Ascending aorta (tissue), 2 donors: Measurements from ENCODE around the gene CTAGE8. TPM values are rescaled to one million over a fixed set of nuclear protein-coding genes. Genes with fewer than 3 reads are reported as not detected.
"Not testable (repeated sequence)": the region's sequence is repeated elsewhere in the genome, so short reads cannot be mapped to it uniquely, and the experiment has no call there.

Experiments
- DNase-seq, 2 donors: peaks; one replicate each; pipeline ENCODE4 v3.0.0-alpha.2; 2019; ENCODE audit warnings: low spot score in 2 of 2
- H3K27ac ChIP-seq, 2 donors: fragments of 200-600 bp; sonication (generic); one replicate each; pipeline ENCODE4 v1.5.1; 2016 to 2017; ENCODE audit warnings: mild to moderate bottlenecking in 1 of 2
- H3K27me3 ChIP-seq: fragments of 200-600 bp; sonication (generic); one replicate; pipeline ENCODE4 v1.5.1; 2017
- H3K36me3 ChIP-seq, 2 donors: fragments of 200-600 bp; sonication (generic); one replicate each; pipeline ENCODE4 v1.5.1; 2016
- H3K4me1 ChIP-seq, 2 donors: fragments of 200-600 bp; sonication (generic); one replicate each; pipeline ENCODE4 v1.5.1; 2016 to 2017; ENCODE audit warnings: mild to moderate bottlenecking in 1 of 2
- H3K4me3 ChIP-seq, 2 donors: fragments of 200-600 bp; sonication (generic); one replicate each; pipeline ENCODE4 v1.5.1; 2016 to 2017; ENCODE audit warnings: mild to moderate bottlenecking in 1 of 2
- H3K9me3 ChIP-seq, 2 donors: fragments of 200-600 bp; sonication (generic); one replicate each; pipeline ENCODE4 v1.5.1; 2016
- CTCF ChIP-seq, 3 experiments: fragments of 200-600 bp in 2 of 3; fragments of 450-650 bp in 1 of 3; sonication (generic) in 2 of 3; IDR thresholded peaks; one replicate each; pipeline ENCODE4 v1.5.1; 2016 to 2019; ENCODE audit warnings: antibody characterized with exemption in 3 of 3, mild to moderate bottlenecking in 1 of 3, moderate library complexity in 1 of 3
- intact Hi-C: fragments of 100-400 bp; cut with DNase I; formaldehyde crosslinking; loops from one replicate; pipeline ENCODE4 v1.15.1; 2023
- total RNA-seq: library from RNA; depleted of rRNA; stranded (reverse); fragments of >200 nt; gene quantifications from one replicate; pipeline ENCODE4 v1.1.0, GENCODE V29; 2016

CTAGE8 gene
- total RNA-seq, 1 donor from 2014 or later: not detected

GRCh38 chr7:144283716-144284115 lies 14.6 kb upstream of the CTAGE8 start:
- H3K9me3 ChIP-seq, intact Hi-C loops, DNase-seq, H3K36me3 ChIP-seq, H3K27me3 ChIP-seq, H3K4me3 ChIP-seq, H3K4me1 ChIP-seq, H3K27ac ChIP-seq: not testable (repeated sequence)

DNA sequence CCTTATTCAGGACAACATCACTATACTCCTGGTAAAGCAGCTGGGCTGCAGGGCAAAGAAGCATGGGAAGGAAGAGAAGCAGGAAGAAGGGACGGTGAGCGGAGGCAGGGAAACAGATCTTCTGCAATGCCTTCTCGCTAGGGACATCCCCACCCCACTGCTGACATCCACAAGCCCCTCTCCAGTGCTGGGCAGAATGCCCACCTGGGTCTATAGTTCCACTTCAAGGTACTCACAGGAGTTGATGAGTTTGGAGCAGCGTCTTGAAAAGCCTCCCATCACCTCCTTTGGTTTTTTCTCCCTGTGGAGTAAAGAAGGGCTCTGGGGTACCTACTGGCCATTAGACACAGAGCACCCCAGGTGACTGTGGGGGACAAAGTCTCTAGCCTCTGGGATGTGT lies 13.4 kb upstream of the CTAGE8 start:
- H3K27ac ChIP-seq, H3K27me3 ChIP-seq, H3K36me3 ChIP-seq, DNase-seq, H3K9me3 ChIP-seq, H3K4me1 ChIP-seq, H3K4me3 ChIP-seq, intact Hi-C loops: not testable (repeated sequence)

GRCh38 chr7:144281981-144282380 lies 12.9 kb upstream of the CTAGE8 start:
- H3K9me3 ChIP-seq, H3K36me3 ChIP-seq, H3K27ac ChIP-seq, H3K27me3 ChIP-seq, DNase-seq, H3K4me3 ChIP-seq, H3K4me1 ChIP-seq, intact Hi-C loops: not testable (repeated sequence)

- H3K9me3 ChIP-seq, H3K27me3 ChIP-seq, H3K4me1 ChIP-seq, H3K4me3 ChIP-seq, H3K27ac ChIP-seq, DNase-seq, intact Hi-C loops, H3K36me3 ChIP-seq: not testable (repeated sequence)
Observed at GRCh38 chr7:144280010-144280409, 10.9 kb upstream of the CTAGE8 start.

DNA sequence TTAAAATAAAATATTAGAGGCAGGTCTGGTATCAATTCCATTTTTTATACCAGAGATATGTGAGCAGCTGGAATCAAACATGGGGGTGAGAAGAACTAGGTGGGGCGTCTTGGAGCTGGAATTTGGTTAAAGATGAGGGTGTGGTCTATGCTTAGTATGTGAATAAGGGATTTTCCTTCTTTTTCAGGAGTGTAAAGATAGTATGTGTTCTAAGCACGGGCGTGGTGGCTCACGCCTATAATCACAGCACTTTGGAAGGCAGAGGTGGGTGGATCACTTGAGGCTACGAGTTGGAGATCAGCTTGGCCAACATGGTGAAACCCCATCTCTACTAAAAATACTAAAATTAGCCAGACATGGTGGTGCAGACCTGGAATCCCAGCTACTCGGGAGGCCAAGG lies 6.2 kb upstream of the CTAGE8 start:
- DNase-seq, H3K36me3 ChIP-seq, intact Hi-C loops: not testable (repeated sequence)

GRCh38 chr7:144264692-144265091 lies 4.4 kb downstream of the CTAGE8 start, which contains the start of gene OR2A7:
TSS of gene OR2A7 (minus strand) at chr7:144264792. CDS start at chr7:144259628, 5,164 bp downstream.
- H3K27ac ChIP-seq, H3K36me3 ChIP-seq, DNase-seq, H3K27me3 ChIP-seq, intact Hi-C loops, H3K4me1 ChIP-seq, H3K9me3 ChIP-seq, H3K4me3 ChIP-seq: not testable (repeated sequence)

More for the DNA sequence above, 6.2 kb upstream of the CTAGE8 start:
- H3K27me3 ChIP-seq, H3K4me1 ChIP-seq, H3K4me3 ChIP-seq, H3K27ac ChIP-seq, H3K9me3 ChIP-seq: not testable (repeated sequence)

DNA sequence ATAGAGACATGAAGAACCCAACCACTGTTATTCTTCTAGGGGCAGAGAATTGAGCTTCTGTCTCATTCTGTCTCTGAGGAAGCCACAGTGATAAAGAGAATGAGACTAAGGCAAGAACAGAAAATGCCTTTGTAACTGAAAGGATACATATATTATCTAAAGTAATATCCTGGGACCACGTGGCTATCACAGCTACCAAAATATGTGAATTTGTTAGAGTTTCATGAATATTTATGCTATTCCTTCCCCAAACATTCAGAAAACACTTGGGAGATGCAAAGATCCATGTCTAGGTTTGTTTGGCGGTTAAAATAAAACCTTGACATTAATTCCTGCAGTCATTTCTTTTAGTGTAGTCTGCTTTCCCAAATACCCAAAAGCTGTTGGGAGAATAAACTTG lies 7.0 kb downstream of the CTAGE8 start:
- H3K27ac ChIP-seq, intact Hi-C loops, H3K36me3 ChIP-seq, H3K9me3 ChIP-seq, H3K4me1 ChIP-seq, H3K27me3 ChIP-seq, H3K4me3 ChIP-seq, DNase-seq: not testable (repeated sequence)

GRCh38 chr7:144259067-144259466 lies 10.0 kb downstream of the CTAGE8 start:
- DNase-seq, H3K4me1 ChIP-seq, H3K4me3 ChIP-seq, H3K27ac ChIP-seq, H3K36me3 ChIP-seq, H3K9me3 ChIP-seq, intact Hi-C loops, H3K27me3 ChIP-seq: not testable (repeated sequence)

- TF ChIP-seq CTCF (IDR thresholded peaks at IDR 0.05): no peak
- intact Hi-C loops: no loop called here
- H3K4me3 ChIP-seq: no peak overlapping the region
- DNase-seq: no peak
- H3K27me3 ChIP-seq: no peaks in the 10 kb centered on the region
- H3K36me3 ChIP-seq: no peaks in the 10 kb centered on the region
- no peaks in the 10 kb centered on the region for H3K9me3 ChIP-seq
- no peak overlapping the region for H3K27ac ChIP-seq
- H3K4me1 ChIP-seq: no peaks in the 10 kb centered on the region
Observed at GRCh38 chr7:144256112-144256511, 13.0 kb downstream of the CTAGE8 start.

DNA sequence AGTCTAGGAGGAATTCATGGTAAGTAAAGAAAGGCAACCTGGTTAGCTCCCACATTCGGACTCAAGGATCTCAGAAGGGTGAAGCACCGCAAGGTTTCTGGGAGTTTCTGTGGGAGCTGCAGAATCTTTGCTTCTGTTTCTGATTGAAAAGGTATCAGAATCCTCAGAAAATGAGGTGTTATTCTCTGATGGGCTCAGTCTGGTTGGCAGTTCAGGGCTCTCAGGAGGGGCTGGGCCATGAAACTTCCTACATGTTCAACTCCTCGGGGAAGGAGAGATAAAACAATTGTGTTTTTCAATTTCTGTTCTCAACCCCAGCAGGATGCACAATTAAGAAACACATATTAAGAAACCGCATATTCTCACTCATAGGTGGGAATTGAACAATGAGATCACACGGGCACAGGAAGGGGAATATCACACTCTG lies 13.6 kb downstream of the CTAGE8 start:
- H3K4me1 ChIP-seq: no peaks in the 10 kb centered on the region
- intact Hi-C loops: no loop called here
- H3K9me3 ChIP-seq: no peaks in the 10 kb centered on the region
- no peaks in the 10 kb centered on the region for H3K36me3 ChIP-seq
- H3K27ac ChIP-seq: no peak overlapping the region
- H3K27me3 ChIP-seq: no peaks in the 10 kb centered on the region
- TF ChIP-seq CTCF (IDR thresholded peaks at IDR 0.05): no peak
- DNase-seq: no peak
- H3K4me3 ChIP-seq: no peak overlapping the region

GRCh38 chr7:144252307-144252706 lies 16.8 kb downstream of the CTAGE8 start:
- H3K4me3 ChIP-seq, H3K36me3 ChIP-seq, H3K27ac ChIP-seq, H3K4me1 ChIP-seq, DNase-seq, H3K9me3 ChIP-seq, intact Hi-C loops, H3K27me3 ChIP-seq: not testable (repeated sequence)

- H3K9me3 ChIP-seq, H3K27ac ChIP-seq, H3K4me1 ChIP-seq, DNase-seq, H3K36me3 ChIP-seq, H3K27me3 ChIP-seq, intact Hi-C loops, H3K4me3 ChIP-seq: not testable (repeated sequence)
Observed at GRCh38 chr7:144247674-144248330, 21.3 kb downstream of the CTAGE8 start.

- H3K9me3 ChIP-seq, H3K4me1 ChIP-seq, H3K36me3 ChIP-seq, H3K27ac ChIP-seq, DNase-seq, H3K27me3 ChIP-seq, H3K4me3 ChIP-seq, intact Hi-C loops: not testable (repeated sequence)
Observed at GRCh38 chr7:144246967-144247366, 22.1 kb downstream of the CTAGE8 start.
